Calu3 (cell line): Measurements from ENCODE around the gene ADAP2. TPM values are rescaled to one million over a fixed set of nuclear protein-coding genes. Genes with fewer than 3 reads are reported as not detected.

Experiments
- BruUV-seq: library from RNA; stranded (reverse); fragments of 400-500 nt; replicated peaks from 2 replicates; lab custom pipeline; 2021; lab: Mats Ljungman, UMichigan
- CTCF ChIA-PET: fragments of 300-600 bp; sonication (Branson Sonifier 250); formaldehyde crosslinking; loops from one replicate; lab custom pipeline; 2022; ENCODE audit warnings: antibody characterized with exemption; lab: Charles Lee
- DNase-seq: peaks from one replicate; pipeline ENCODE4 v3.0.0; 2022
- H3K27ac Mint-ChIP-seq: one replicate; pipeline ENCODE4 v1.8.0; 2022; ENCODE audit warnings: mixed read lengths; ENCODE audit not compliant: unreplicated experiment
- H3K27me3 Mint-ChIP-seq: one replicate; pipeline ENCODE4 v1.8.0; 2022; ENCODE audit warnings: mixed read lengths; ENCODE audit not compliant: unreplicated experiment
- H3K36me3 Mint-ChIP-seq: one replicate; pipeline ENCODE4 v1.8.0; 2022; ENCODE audit warnings: mild to moderate bottlenecking, moderate library complexity, mixed read lengths; ENCODE audit not compliant: insufficient read depth, unreplicated experiment
- H3K4me1 Mint-ChIP-seq: one replicate; pipeline ENCODE4 v1.8.0; 2022; ENCODE audit warnings: mild to moderate bottlenecking, low read depth, mixed read lengths; ENCODE audit not compliant: unreplicated experiment
- H3K4me3 Mint-ChIP-seq: one replicate; pipeline ENCODE4 v1.8.0; 2022; ENCODE audit warnings: mild to moderate bottlenecking, low read depth, moderate library complexity, mixed read lengths; ENCODE audit not compliant: unreplicated experiment
- H3K9me3 Mint-ChIP-seq: one replicate; pipeline ENCODE4 v1.8.0; 2022; ENCODE audit warnings: low read depth, mixed read lengths; ENCODE audit not compliant: unreplicated experiment
- intact Hi-C: fragments of 100-400 bp; cut with micrococcal nuclease; formaldehyde crosslinking; loops from one replicate; pipeline ENCODE4 v1.10.0; 2022; ENCODE audit not compliant: unreplicated experiment
- total RNA-seq: library from RNA; stranded (reverse); gene quantifications from 2 replicates; pipeline ENCODE4 v1.2.3, GENCODE V29; 2022
- TF ChIP-seq, protein P1 (sequence below): fragments of 200-600 bp; IDR thresholded peaks from one replicate; pipeline ENCODE4 v1.8.0; 2022; ENCODE audit warnings: antibody characterized with exemption; ENCODE audit not compliant: unreplicated experiment

Gene ADAP2
- total RNA-seq, 1 experiment from 2014 or later = 2.1 TPM

GRCh38 chr17:30920683-30921543 lies 832 bp upstream of the ADAP2 start:
- no peak for DNase-seq
- peaks cover 4% of the 10 kb centered on the region for H3K36me3 Mint-ChIP-seq
- H3K4me1 Mint-ChIP-seq = peaks cover 11% of the 10 kb centered on the region
- H3K4me3 Mint-ChIP-seq = peak overlapping the region; percentile 76
- peaks cover 52% of the 10 kb centered on the region for H3K27me3 Mint-ChIP-seq
- TF ChIP-seq, protein P1, sequence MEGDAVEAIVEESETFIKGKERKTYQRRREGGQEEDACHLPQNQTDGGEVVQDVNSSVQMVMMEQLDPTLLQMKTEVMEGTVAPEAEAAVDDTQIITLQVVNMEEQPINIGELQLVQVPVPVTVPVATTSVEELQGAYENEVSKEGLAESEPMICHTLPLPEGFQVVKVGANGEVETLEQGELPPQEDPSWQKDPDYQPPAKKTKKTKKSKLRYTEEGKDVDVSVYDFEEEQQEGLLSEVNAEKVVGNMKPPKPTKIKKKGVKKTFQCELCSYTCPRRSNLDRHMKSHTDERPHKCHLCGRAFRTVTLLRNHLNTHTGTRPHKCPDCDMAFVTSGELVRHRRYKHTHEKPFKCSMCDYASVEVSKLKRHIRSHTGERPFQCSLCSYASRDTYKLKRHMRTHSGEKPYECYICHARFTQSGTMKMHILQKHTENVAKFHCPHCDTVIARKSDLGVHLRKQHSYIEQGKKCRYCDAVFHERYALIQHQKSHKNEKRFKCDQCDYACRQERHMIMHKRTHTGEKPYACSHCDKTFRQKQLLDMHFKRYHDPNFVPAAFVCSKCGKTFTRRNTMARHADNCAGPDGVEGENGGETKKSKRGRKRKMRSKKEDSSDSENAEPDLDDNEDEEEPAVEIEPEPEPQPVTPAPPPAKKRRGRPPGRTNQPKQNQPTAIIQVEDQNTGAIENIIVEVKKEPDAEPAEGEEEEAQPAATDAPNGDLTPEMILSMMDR = no peak
- intact Hi-C loops = no loop called here
- no peaks in the 10 kb centered on the region for H3K9me3 Mint-ChIP-seq
- no peak overlapping the region for H3K27ac Mint-ChIP-seq
- BruUV-seq = no TSS peak
- CTCF ChIA-PET = no interaction called here

DNA sequence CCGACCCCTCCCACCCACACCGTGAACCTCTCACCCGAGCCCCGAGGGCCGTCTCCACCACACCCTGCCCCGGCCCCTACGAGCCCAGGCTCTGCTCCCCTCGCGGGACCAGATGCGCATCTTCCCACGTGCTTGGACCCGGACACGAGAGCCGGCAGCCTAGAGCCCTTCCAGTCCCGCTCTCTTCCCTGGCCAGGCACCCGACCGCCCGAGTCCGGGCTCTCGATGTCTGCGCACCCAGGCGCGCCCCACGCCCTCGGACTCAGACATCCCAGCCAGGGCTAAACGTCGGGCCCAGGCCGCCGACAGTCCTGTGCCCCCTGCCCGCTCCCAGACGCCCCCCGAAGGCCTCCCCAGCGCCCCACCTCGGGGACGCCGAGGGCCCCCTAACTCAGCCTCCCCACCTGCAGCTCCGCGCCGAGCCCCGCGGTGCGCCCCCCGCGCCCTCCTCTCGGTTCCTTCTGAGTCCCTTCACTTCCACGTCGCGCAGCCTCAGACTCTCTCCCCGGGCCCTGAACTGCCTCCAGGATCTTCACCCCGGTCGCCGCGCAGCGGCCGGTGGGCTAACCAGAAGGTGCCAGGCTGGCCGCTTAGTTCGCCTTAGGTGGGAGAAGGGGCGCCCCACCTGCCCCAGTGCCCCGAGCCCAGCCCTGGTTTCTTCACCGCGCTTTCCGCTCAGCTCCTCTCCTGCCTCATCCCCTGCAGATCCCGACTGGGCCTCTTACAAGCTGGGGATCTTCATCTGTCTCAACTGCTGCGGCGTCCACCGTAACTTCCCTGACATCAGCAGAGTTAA lies 688 bp downstream of the ADAP2 start:
- H3K36me3 Mint-ChIP-seq = peaks cover 4% of the 10 kb centered on the region
- H3K4me3 Mint-ChIP-seq = peak overlapping the region; percentile 76
- no peaks in the 10 kb centered on the region for H3K9me3 Mint-ChIP-seq
- CTCF ChIA-PET = interaction anchor here (0.6 kb wide), 1 partner anchor 79 kb away, joined by 6 read pairs; no protein-coding TSS in a partner anchor
- peaks cover 67% of the 10 kb centered on the region for H3K27me3 Mint-ChIP-seq
- DNase-seq = peak; percentile 15
- BruUV-seq = no TSS peak
- no peak overlapping the region for H3K27ac Mint-ChIP-seq
- H3K4me1 Mint-ChIP-seq = peaks cover 11% of the 10 kb centered on the region
- TF ChIP-seq, protein P1 = no peak
- intact Hi-C loops = no loop called here

GRCh38 chr17:30924341-30924740 lies 2.6 kb downstream of the ADAP2 start:
- Mint-ChIP-seq H3K4me3 (no peak overlapping the region), H3K36me3 (peaks cover 4% of the 10 kb centered on the region), H3K27me3 (peaks cover 67% of the 10 kb centered on the region), H3K27ac (no peak overlapping the region), H3K4me1 (peaks cover 11% of the 10 kb centered on the region), H3K9me3 (no peaks in the 10 kb centered on the region)
- DNase-seq = no peak
- BruUV-seq = no TSS peak
- intact Hi-C loops = no loop called here
- CTCF ChIA-PET = no interaction called here
- TF ChIP-seq, protein P1 = no peak

- CTCF ChIA-PET = no interaction called here
- H3K27ac Mint-ChIP-seq = no peak overlapping the region
- intact Hi-C loops = no loop called here
- TF ChIP-seq, protein P1 = no peak
- peaks cover 2% of the 10 kb centered on the region for H3K36me3 Mint-ChIP-seq
- DNase-seq = no peak
- H3K4me1 Mint-ChIP-seq = no peaks in the 10 kb centered on the region
- BruUV-seq = no TSS peak
- H3K9me3 Mint-ChIP-seq = no peaks in the 10 kb centered on the region
- no peak overlapping the region for H3K4me3 Mint-ChIP-seq
- peaks cover 48% of the 10 kb centered on the region for H3K27me3 Mint-ChIP-seq
Measured at GRCh38 chr17:30926516-30926915, 4.8 kb downstream of the ADAP2 start.
